Glomerular visceral epithelial cell (primary cell): ENCODE measurements around the gene SMIM36.
"Not testable (repeated sequence)": the region's sequence is repeated elsewhere in the genome, so short reads cannot be mapped to it uniquely, and the experiment has no call there.

Experiments used
- DNase-seq: peaks from one replicate; pipeline ENCODE4 v3.0.0-alpha.2; 2016; ENCODE audit errors: extremely low spot score

Gene SMIM36

GRCh38 chr17:55501626-55502025 is 9.6 kb downstream of the SMIM36 start:
- not testable (repeated sequence) for DNase-seq

GRCh38 chr17:55500103-55500502 is 11.1 kb downstream of the SMIM36 start:
- no peak for DNase-seq

GRCh38 chr17:55496094-55496881 is 15.0 kb downstream of the SMIM36 start:
- DNase-seq = peak; percentile 20

GRCh38 chr17:55495239-55495638 is 16.0 kb downstream of the SMIM36 start:
- no peak for DNase-seq

- DNase-seq = no peak
Measured at GRCh38 chr17:55492781-55493341, 18.4 kb downstream of the SMIM36 start.

- DNase-seq = no peak
Measured at GRCh38 chr17:55490376-55490775, 20.9 kb downstream of the SMIM36 start.

- DNase-seq = no peak
Measured at GRCh38 chr17:55487695-55488432, 23.4 kb downstream of the SMIM36 start.

GRCh38 chr17:55484575-55484974 is 26.7 kb downstream of the SMIM36 start:
- no peak for DNase-seq

GRCh38 chr17:55482591-55483389 is 28.5 kb downstream of the SMIM36 start:
- no peak for DNase-seq

GRCh38 chr17:55480631-55481315 is 30.5 kb downstream of the SMIM36 start:
- DNase-seq = no peak

- no peak for DNase-seq
Measured at GRCh38 chr17:55479903-55480302, 31.3 kb downstream of the SMIM36 start.

GRCh38 chr17:55478971-55479370 is 32.3 kb downstream of the SMIM36 start:
- DNase-seq = no peak

GRCh38 chr17:55466671-55467070 is 44.6 kb downstream of the SMIM36 start:
- no peak for DNase-seq

- DNase-seq = not testable (repeated sequence)
Measured at GRCh38 chr17:55465771-55466170, 45.5 kb downstream of the SMIM36 start.

- DNase-seq = no peak
Measured at GRCh38 chr17:55463600-55463999, 47.7 kb downstream of the SMIM36 start.

- no peak for DNase-seq
Measured at GRCh38 chr17:55462711-55463110, 48.5 kb downstream of the SMIM36 start.

GRCh38 chr17:55462234-55462633 is 49.0 kb downstream of the SMIM36 start:
- no peak for DNase-seq

GRCh38 chr17:55458978-55459377 is 52.3 kb downstream of the SMIM36 start:
- DNase-seq = peak; percentile 58

GRCh38 chr17:55458287-55458900 is 52.9 kb downstream of the SMIM36 start:
- DNase-seq = no peak

GRCh38 chr17:55456307-55457240 is 54.7 kb downstream of the SMIM36 start:
- no peak for DNase-seq
